ENCODE measurements around the gene TACC3.
A peak's percentile ranks its signal among the peaks of the same experiment; 100 is the strongest.
"Not testable (repeated sequence)": the region's sequence is repeated elsewhere in the genome, so short reads cannot be mapped to it uniquely, and the experiment has no call there.

TACC3 gene

GRCh38 chr4:1721003-1721665, at the start of gene TACC3, which contains the start of gene TMEM129:
TSS of gene TACC3 (plus strand) at chr4:1721521. CDS start at chr4:1723422, 1,901 bp downstream.
TSS of gene TMEM129 (minus strand) at chr4:1721323. CDS start at chr4:1720837, 486 bp downstream.
- peak; percentile 98 for DNase-seq

GRCh38 chr4:1673671-1674070, 47.6 kb upstream of the TACC3 start:
- DNase-seq: no peak

- no peak for DNase-seq
These were observed 46.6 kb upstream of the TACC3 start for GRCh38 chr4:1674682-1675081.

DNA sequence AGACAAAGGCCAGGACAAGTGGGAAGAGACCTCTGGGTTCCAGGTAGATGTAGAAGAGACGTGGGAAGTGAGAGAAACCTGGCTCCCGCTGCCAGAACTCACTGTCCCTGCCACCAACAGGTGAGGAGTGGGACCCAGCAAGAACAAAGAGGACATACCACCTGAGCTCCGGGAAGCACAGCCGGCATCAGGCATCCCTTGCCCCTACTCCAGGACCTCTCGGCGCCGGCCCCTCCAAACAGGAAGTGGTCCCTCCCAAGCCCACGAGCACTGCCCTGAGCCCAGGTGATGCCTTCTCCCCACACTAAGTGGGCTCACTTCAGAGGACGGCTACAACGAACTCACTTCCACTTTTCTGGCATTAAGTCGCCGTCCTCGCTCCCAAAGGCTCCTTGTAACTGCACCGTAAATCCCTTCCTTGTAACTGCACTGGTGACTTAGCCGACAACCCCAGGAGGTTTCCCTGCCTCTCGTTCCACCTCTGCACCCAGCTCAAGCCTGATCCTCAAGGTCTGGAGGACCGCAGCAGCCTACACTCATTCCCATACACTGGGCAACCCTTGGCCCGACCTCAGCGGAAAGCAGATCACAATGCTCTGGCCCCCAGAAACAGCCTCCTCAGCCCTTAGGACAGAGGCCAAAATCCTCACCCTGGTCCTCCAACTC, 46.1 kb upstream of the TACC3 start:
- no peak for DNase-seq

GRCh38 chr4:1675802-1676137, 45.6 kb upstream of the TACC3 start:
- DNase-seq: no peak

DNA sequence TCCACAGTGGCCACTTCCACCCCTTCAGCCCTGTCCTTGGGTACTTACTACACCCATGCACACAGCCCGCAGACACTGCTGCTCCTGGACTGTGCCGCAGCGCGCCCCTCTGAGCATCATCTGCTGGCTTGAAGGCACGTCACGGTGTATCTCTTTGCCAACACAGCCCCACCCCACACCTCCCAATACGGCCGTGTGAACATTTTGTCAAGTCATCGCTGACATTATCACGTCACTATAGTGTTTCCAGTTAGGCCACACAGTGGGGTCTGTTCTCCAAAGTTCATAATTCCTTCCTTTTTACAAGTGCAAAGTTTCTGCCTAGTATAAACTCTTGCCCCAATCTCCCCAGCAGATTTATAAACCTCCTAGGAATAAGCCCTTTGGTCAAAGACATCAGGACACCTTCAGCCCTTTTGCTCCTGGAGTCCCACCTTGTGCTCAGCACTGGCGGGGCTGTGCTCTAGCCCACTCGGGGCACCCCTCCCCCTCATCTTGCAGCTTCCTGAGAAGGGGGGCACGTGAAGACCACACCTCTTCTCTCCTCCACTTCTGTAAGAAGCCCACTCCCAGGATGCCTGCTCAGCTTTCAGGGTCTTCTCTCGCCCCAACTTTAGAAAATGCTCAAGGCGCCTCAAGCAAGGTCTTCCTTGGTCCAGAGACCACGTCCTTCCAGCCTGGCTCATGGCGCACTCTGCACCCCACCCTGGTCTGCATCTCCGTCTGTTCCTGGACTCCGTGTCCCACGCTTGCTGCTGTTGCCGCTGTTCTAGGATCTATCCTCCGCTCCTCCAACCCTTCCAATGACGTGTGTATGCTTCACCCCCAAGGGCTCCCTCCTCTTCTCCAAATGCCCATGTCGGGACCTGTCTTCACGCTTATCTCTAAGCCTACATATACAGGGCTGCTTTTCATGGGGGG, 44.5 kb upstream of the TACC3 start:
- DNase-seq: no peak

DNA sequence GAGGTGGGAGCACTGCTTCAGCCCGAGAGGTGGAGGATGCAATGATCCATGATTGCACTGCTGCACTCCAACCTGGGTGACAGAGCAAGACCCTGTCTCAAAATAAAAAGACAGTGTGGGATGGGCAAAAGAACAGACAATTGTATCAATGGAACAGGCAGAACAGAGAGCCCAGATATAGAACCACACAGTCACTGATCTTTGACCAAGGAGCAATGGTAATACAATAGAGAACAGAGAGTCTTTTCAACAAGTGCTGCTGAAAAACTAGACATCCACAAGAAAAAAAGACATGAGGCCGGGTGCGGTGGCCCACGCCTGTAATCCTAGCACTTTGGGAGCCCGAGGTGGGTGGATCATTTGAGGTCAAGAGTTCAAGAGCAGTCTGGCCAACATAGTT, 43.1 kb upstream of the TACC3 start:
- DNase-seq: no peak

- no peak for DNase-seq
These were observed 38.5 kb upstream of the TACC3 start for GRCh38 chr4:1682860-1683259.

DNA sequence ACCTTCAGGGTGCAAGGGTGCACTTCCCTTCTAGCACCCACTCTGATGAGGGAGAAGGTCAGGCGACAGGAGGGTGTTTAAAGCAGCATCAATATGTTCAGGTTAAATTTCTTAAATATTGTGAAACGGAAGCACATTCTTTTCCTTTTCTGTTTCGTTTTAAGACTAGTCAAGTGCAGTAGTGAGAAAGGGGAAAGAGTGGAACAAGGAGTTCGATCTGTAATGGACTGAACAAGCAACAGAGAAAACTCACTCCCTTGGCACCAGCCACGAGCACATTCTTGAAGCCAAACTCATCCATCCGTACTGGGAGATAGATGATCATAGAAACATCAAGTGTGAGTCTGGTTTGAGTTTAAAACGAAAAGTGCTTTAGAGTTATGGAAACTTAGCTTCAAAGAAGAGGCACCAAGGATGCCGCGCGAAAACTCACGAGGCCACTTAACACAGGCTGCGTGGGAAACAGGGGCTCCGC, 38.0 kb upstream of the TACC3 start:
- DNase-seq: no peak

DNA sequence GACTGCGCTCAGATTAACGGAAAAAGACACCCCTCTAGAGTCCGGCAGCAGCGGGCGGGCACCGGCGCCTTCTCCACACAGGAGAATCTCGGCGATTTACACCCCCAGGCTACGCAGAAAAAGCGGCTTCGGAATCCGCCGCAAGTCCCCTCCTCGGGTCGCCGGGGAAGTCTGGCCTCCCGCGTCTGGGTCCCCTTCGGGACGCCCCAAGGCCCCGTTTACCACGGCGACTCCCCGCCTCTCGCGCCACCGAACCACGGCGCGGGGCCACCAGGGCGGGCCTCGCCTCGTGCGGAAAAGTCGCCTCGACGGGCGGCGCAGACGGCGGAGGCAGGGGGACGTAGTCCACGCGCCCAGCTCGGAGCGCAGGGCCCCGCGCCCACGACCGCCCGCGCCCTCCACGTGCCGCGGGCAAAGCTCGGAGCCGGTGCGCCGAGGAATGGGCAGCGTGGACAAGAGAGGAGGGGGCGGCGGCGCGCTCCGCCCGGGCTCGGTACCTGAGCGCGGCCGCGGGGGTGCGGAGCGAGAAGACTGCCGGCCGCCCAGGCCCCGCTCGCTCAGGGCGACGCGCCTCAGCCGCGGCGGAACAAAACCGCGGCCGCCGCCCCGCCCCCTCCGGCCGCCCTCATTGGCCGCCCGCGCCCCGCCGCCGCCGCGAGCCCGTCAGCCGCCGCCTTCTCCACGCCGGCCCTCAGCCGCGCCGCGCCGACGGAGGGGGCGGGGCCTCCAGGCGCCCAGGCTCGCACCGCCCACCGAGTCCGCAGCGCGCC, 37.4 kb upstream of the TACC3 start, which contains the start of gene FAM53A:
Gene FAM53A (minus strand): TSS at position 578 of the 770 bp plus-strand sequence. CDS start 15,572 bp downstream, outside the sequence.
- DNase-seq: no peak

GRCh38 chr4:1684506-1685234, 36.7 kb upstream of the TACC3 start:
- peak; percentile 30 for DNase-seq

GRCh38 chr4:1685235-1686150, 35.8 kb upstream of the TACC3 start:
- DNase-seq: no peak

- DNase-seq: no peak
These were observed 34.8 kb upstream of the TACC3 start for GRCh38 chr4:1686440-1687036.

- DNase-seq: no peak
These were observed 30.6 kb upstream of the TACC3 start for GRCh38 chr4:1690698-1691097.

GRCh38 chr4:1691737-1692373, 29.5 kb upstream of the TACC3 start:
- DNase-seq: no peak

DNA sequence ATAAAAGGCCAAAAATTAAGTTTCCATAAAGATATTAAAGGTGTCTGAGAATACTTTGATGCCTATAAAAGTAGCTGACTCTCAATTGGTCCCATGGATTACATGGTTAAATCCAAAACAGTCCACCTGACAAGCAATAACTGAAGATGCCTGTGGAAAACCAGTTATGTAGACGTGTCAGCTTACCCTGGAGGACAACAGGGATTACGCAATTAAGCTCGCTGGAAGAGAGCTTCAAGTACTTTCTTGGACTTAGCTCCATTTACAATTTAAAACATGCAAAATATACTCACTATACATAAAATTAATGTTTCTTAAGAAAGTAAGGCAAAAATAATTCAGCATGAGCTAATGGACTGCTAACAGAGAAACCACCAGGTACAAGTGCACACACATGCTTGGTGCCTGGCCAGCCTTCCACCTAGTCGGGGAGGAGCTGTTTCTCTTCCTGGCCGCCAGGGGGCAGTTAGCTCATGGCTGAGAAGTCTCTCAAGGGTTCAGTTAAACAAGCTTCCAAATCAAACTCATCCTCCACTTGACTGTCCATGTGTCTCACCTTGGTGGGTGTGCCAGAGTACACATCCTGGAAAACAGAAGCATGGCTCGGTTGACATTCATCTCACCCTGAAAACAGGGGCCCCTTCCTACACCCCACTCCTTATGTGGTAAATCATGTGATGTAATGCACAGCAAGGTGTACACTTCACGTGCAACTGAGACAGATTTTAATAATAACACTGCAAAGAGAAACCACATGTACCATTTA, 28.0 kb upstream of the TACC3 start:
- DNase-seq: no peak

DNA sequence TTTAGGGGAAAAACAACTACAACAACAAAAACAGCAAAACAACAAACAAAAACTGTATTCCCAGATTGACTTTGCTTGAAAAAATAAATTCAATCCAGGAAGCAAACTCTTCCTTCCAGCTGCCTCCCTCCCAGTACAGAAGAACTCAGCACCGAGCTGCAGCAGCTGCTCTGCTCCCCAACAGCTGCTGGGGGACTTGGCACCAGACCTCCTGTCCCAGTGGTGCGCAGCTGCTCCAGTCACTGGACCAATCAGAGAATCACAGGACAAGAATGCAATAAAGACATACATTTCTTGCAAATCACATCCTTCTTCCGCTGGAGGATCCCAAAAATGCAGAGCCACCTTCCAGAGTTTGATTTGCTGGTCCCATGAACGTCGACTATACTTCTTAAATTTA, 25.4 kb upstream of the TACC3 start:
- DNase-seq: no peak

DNA sequence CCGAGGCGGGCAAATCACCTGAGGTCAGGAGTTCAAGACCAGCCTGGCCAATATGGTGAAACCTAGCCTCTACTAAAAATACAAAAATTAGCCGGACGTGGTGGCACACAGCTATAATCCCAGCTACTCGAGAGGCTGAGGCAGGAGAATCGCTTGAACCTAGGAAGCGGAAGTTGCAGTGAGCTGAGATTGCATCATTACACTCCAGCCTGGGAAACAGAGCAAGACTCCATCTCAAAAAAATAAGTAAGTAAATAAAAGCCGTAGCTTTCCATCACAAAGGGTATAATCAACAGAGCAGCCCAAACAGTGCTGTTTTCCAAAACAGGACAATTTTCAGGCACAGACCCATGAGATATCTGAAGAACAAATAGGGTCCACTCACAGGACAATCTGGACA, 19.6 kb upstream of the TACC3 start:
- not testable (repeated sequence) for DNase-seq

GRCh38 chr4:1703867-1704266, 17.5 kb upstream of the TACC3 start:
- no peak for DNase-seq
